Fibroblast of lung (primary cell): ENCODE data around the gene SH3TC1. TPM values are rescaled to one million over a fixed set of nuclear protein-coding genes. Genes with fewer than 3 reads are reported as not detected.

ENCODE experiments used
- DNase-seq, 2 donors: peaks; one replicate each; pipeline versions ENCODE4 v3.0.0 to v3.0.0-alpha.2; 2010; ENCODE audit warnings: low read depth in 2 of 2
- H2AFZ ChIP-seq: 2 replicates; pipeline ENCODE4 v1.5.1; 2012; ENCODE audit warnings: low read length, control low read depth, inconsistent platforms
- H3K27ac ChIP-seq: 2 replicates; pipeline ENCODE4 v1.5.1; 2011; ENCODE audit warnings: low read length, control low read depth; ENCODE audit not compliant: insufficient read depth
- H3K27me3 ChIP-seq: 2 replicates; pipeline ENCODE4 v1.5.1; 2011; ENCODE audit warnings: mild to moderate bottlenecking, low read length; ENCODE audit not compliant: control insufficient read depth, insufficient read depth
- H3K36me3 ChIP-seq: 2 replicates; pipeline ENCODE4 v1.5.1; 2011; ENCODE audit warnings: low read length; ENCODE audit not compliant: control insufficient read depth, insufficient read depth
- H3K4me1 ChIP-seq: 2 replicates; pipeline ENCODE4 v1.5.1; 2011; ENCODE audit warnings: low read length; ENCODE audit not compliant: control insufficient read depth, insufficient read depth; ENCODE audit errors: extremely low read depth
- H3K4me2 ChIP-seq: 2 replicates; pipeline ENCODE4 v1.5.1; 2011; ENCODE audit warnings: low read length, control low read depth; ENCODE audit not compliant: insufficient read depth; ENCODE audit errors: extremely low read depth
- H3K4me3 ChIP-seq, 4 experiments: fragments of 200-600 bp in 1 of 4; sonication (generic) in 1 of 4; replicated peaks in 1 of 4; 2 replicates each; pipeline ENCODE4 v1.5.1; 2011 to 2016; ENCODE audit warnings: low read length in 4 of 4, low read depth in 3 of 4, mild to moderate bottlenecking in 3 of 4, control low read depth in 2 of 4, inconsistent platforms in 1 of 4, mixed read lengths in 1 of 4; ENCODE audit not compliant: insufficient read depth in 1 of 4; ENCODE audit errors: control extremely low read depth in 1 of 4
- H3K79me2 ChIP-seq: 2 replicates; pipeline ENCODE4 v1.5.1; 2012; ENCODE audit warnings: mild to moderate bottlenecking, low read length, inconsistent platforms; ENCODE audit not compliant: control insufficient read depth, insufficient read depth
- H3K9ac ChIP-seq: 2 replicates; pipeline ENCODE4 v1.5.1; 2011; ENCODE audit warnings: mild to moderate bottlenecking, low read length, control low read depth; ENCODE audit not compliant: insufficient read depth
- H3K9me3 ChIP-seq: 2 replicates; pipeline ENCODE4 v1.5.1; 2012; ENCODE audit warnings: low read depth, low read length; ENCODE audit not compliant: control insufficient read depth, insufficient read depth
- H4K20me1 ChIP-seq: 2 replicates; pipeline ENCODE4 v1.5.1; 2011; ENCODE audit warnings: low read length; ENCODE audit not compliant: control insufficient read depth, insufficient read depth; ENCODE audit errors: extremely low read depth
- CTCF ChIP-seq, 2 donors: IDR thresholded peaks in 1 of 2; conservative IDR thresholded peaks in 1 of 2; 1 replicate in 1 of 2; 2 replicates in 1 of 2; pipeline ENCODE4 v1.5.1; 2011 to 2012; ENCODE audit warnings: low read length in 2 of 2, control low read depth in 1 of 2, inconsistent platforms in 1 of 2, low read depth in 1 of 2, mild to moderate bottlenecking in 1 of 2
- EZH2 ChIP-seq: IDR thresholded peaks from 2 replicates; pipeline ENCODE4 v1.5.1; 2012; ENCODE audit warnings: low read length, control low read depth, mild to moderate bottlenecking; ENCODE audit errors: missing control alignments
- polyA plus RNA-seq, 2 donors: library from polyadenylated mRNA; depleted of rRNA in 1 of 2; stranded (reverse) in 1 of 2; unstranded in 1 of 2; fragments of >200 nt; gene quantifications; 2 replicates each; pipeline ENCODE4 v1.2.1, GENCODE V29; 2011 to 2012; ENCODE audit warnings: missing spikeins in 1 of 2
- total RNA-seq: library from RNA; depleted of rRNA; stranded (reverse); fragments of >200 nt; gene quantifications from 2 replicates; pipeline ENCODE4 v1.2.1, GENCODE V29; 2014

The SH3TC1 gene
- total and polyA plus RNA-seq, 2 donors (not counting 1 experiment from before 2014, with no cell fraction given): 3.3 to 11.6 TPM

- no peaks in the 10 kb centered on the region for H3K79me2 ChIP-seq
- H3K9me3 ChIP-seq: no peaks in the 10 kb centered on the region
- no peak overlapping the region for H2AFZ ChIP-seq
- H3K4me3 ChIP-seq: no peak overlapping the region
- peaks cover 3% of the 10 kb centered on the region for H3K27me3 ChIP-seq
- H3K4me1 ChIP-seq: peaks cover 5% of the 10 kb centered on the region
- no peak for DNase-seq
- no peak overlapping the region for H3K27ac ChIP-seq
- TF ChIP-seq EZH2 (no peak), CTCF (conservative IDR thresholded peaks at IDR 0.05 in 1 of 2, IDR thresholded peaks at IDR 0.05 in 1 of 2; ENCODE audit: low read depth in 1 of 2, low read length in 2 of 2) (no peak)
- no peak overlapping the region for H3K9ac ChIP-seq
- no peaks in the 10 kb centered on the region for H3K36me3 ChIP-seq
- H3K4me2 ChIP-seq: no peak overlapping the region
- H4K20me1 ChIP-seq: no peaks in the 10 kb centered on the region
Measured at GRCh38 chr4:8160572-8160971, 38.5 kb upstream of the SH3TC1 start.

GRCh38 chr4:8162625-8163024, 36.5 kb upstream of the SH3TC1 start:
- H3K4me1 ChIP-seq: no peaks in the 10 kb centered on the region
- H3K4me3 ChIP-seq: no peak overlapping the region
- H3K79me2 ChIP-seq: no peaks in the 10 kb centered on the region
- no peak overlapping the region for H3K4me2 ChIP-seq
- no peak overlapping the region for H2AFZ ChIP-seq
- no peak overlapping the region for H3K9ac ChIP-seq
- no peaks in the 10 kb centered on the region for H3K36me3 ChIP-seq
- H4K20me1 ChIP-seq: no peaks in the 10 kb centered on the region
- TF ChIP-seq CTCF (conservative IDR thresholded peaks at IDR 0.05 in 1 of 2, IDR thresholded peaks at IDR 0.05 in 1 of 2; ENCODE audit: low read depth in 1 of 2, low read length in 2 of 2) (no peak), EZH2 (no peak)
- DNase-seq: no peak
- peaks cover under 1% of the 10 kb centered on the region for H3K27me3 ChIP-seq
- H3K9me3 ChIP-seq: no peaks in the 10 kb centered on the region
- H3K27ac ChIP-seq: no peak overlapping the region

GRCh38 chr4:8163026-8163425, 36.1 kb upstream of the SH3TC1 start:
- no peak overlapping the region for H3K27ac ChIP-seq
- no peak for DNase-seq
- H3K4me1 ChIP-seq: no peaks in the 10 kb centered on the region
- H3K4me2 ChIP-seq: no peak overlapping the region
- no peak for TF ChIP-seq CTCF (conservative IDR thresholded peaks at IDR 0.05 in 1 of 2, IDR thresholded peaks at IDR 0.05 in 1 of 2; ENCODE audit: low read depth in 1 of 2, low read length in 2 of 2)
- no peak for TF ChIP-seq EZH2
- no peaks in the 10 kb centered on the region for H3K79me2 ChIP-seq
- H4K20me1 ChIP-seq: no peaks in the 10 kb centered on the region
- no peaks in the 10 kb centered on the region for H3K36me3 ChIP-seq
- no peak overlapping the region for H3K9ac ChIP-seq
- no peaks in the 10 kb centered on the region for H3K27me3 ChIP-seq
- no peaks in the 10 kb centered on the region for H3K9me3 ChIP-seq
- no peak overlapping the region for H3K4me3 ChIP-seq
- no peak overlapping the region for H2AFZ ChIP-seq
